NB4 (cell line): Measurements from ENCODE around the gene SPATA17.
"Not testable (repeated sequence)": the region's sequence is repeated elsewhere in the genome, so short reads cannot be mapped to it uniquely, and the experiment has no call there.

Experiments
- DNase-seq: peaks from one replicate; pipeline ENCODE4 v3.0.0; 2010; ENCODE audit warnings: low read depth
- H3K4me3 ChIP-seq: one replicate; pipeline ENCODE4 v1.5.1; 2011; ENCODE audit warnings: mild to moderate bottlenecking, low read depth, low read length, moderate library complexity
- CTCF ChIP-seq: IDR thresholded peaks from one replicate; pipeline ENCODE4 v1.5.1; 2012; ENCODE audit warnings: low read depth, low read length
- MAX ChIP-seq: IDR thresholded peaks from 2 replicates; pipeline ENCODE4 v1.6.1; 2011; ENCODE audit warnings: low read depth, low read length
- MYC ChIP-seq: IDR thresholded peaks from 2 replicates; pipeline ENCODE4 v1.6.1; 2011; ENCODE audit warnings: low read depth, low read length
- POLR2A ChIP-seq: IDR thresholded peaks from 2 replicates; pipeline ENCODE4 v1.6.1; 2011; ENCODE audit warnings: mild to moderate bottlenecking; ENCODE audit not compliant: insufficient read length; ENCODE audit errors: extremely low read depth

SPATA17 gene

GRCh38 chr1:217668351-217668940 lies 37.3 kb downstream of the SPATA17 start:
- no peak for DNase-seq
- no peak for TF ChIP-seq MAX
- TF ChIP-seq CTCF, result no peak
- no peak for TF ChIP-seq POLR2A
- TF ChIP-seq MYC, result no peak
- no peak overlapping the region for H3K4me3 ChIP-seq

GRCh38 chr1:217673387-217673786 lies 42.2 kb downstream of the SPATA17 start:
- no peak overlapping the region for H3K4me3 ChIP-seq
- DNase-seq, result no peak
- TF ChIP-seq CTCF, result no peak
- no peak for TF ChIP-seq MAX
- TF ChIP-seq MYC, result no peak
- no peak for TF ChIP-seq POLR2A

- no peak for TF ChIP-seq POLR2A
- TF ChIP-seq MYC, result no peak
- TF ChIP-seq CTCF, result no peak
- TF ChIP-seq MAX, result no peak
- H3K4me3 ChIP-seq, result no peak overlapping the region
- DNase-seq, result no peak
These were observed 43.0 kb downstream of the SPATA17 start for GRCh38 chr1:217674028-217674729.

- DNase-seq, result no peak
- H3K4me3 ChIP-seq, result no peak overlapping the region
- TF ChIP-seq CTCF (no peak), POLR2A (no peak), MYC (no peak), MAX (no peak)
These were observed 50.7 kb downstream of the SPATA17 start for GRCh38 chr1:217681806-217682205.

- DNase-seq, result no peak
- TF ChIP-seq POLR2A, result no peak
- no peak for TF ChIP-seq MYC
- TF ChIP-seq CTCF, result no peak
- TF ChIP-seq MAX, result no peak
- H3K4me3 ChIP-seq, result no peak overlapping the region
These were observed 56.4 kb downstream of the SPATA17 start for GRCh38 chr1:217687511-217687910.

- not testable (repeated sequence) for DNase-seq, H3K4me3 ChIP-seq
These were observed 65.0 kb downstream of the SPATA17 start for GRCh38 chr1:217696140-217696539.
